Measurements from ENCODE around the gene HTR6.

The HTR6 gene

DNA sequence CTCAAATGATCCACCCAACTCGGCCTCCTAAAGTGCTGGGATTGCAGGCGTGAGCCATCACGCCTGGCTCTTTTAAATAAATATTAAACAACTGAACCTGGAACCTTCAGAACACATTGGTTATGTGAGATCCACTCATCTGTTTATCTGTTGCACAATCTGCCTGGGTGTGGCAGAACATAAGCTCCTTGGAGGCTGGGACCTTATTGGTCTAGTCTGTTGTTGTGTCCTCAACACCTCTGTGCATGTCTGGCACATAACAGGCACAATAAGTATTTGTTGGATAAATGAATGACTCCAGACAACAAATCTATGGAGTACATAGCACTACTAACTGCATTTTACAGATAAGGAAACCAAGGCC lies 24.7 kb upstream of the HTR6 start:
- no peak for DNase-seq

DNA sequence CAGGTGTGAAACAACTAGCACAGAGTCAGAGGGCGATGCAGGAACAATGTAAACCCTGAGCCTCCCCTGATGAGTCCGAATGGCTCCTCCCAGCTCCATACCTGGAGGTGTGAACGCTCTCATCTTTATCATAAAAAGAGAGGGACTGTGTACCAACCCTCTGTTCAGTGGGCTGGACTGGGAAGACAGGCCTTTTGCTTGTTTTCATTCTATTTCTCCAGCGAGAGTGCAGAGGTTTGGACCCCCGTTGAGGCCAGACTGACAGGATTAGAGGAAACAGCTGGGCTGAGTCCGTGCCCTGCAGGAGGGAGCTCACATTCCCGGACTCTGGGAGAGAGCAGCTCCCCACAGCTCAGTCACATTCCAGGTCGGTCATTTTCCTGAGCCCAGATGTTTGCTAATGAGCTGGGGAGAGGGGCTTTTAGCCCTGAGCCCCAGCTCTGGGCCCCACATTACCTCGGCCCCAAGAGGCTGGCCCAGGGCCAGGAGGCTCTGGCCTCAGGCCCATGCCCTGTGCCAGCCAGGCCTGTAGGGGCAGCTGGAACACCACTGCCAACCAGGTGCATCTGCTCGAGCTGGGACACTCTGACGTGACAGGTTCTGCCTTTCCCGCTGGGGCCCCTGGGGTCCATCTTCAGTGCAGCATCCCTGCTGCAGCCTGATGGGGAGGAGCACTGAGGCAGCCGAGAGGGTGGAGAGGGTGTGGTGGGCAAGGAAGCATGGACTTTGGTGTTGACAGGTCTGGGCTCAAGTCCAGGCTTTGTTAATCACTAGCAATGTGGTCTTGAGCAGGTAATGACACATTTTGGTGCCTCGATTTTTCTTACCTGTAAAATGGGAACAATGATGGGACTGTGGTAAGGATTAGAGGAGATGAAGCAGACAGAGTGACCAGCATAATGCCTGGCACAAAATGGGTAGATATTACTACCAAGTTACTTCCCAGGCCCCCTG lies 24.0 kb upstream of the HTR6 start:
- no peak for DNase-seq

DNA sequence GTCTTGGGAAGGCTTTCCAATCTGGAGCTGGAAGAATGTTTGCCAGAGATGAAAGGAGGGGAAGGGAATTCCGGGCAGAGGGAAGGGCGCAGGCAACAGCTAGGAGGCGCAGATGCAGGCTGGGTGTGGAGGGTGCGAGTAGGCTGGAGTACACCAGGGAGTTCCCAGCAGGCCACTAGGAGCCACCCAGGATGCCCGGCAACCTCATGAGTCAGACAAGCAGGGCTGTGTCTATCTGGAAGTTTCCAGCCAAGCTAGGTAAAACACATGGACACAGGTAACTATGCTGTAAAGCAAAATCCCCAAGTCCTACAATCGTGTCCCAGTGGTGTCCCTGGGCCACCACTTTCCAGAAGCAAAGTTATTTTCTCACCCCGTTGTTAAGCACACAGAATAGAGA lies 21.6 kb upstream of the HTR6 start:
- no peak for DNase-seq

DNA sequence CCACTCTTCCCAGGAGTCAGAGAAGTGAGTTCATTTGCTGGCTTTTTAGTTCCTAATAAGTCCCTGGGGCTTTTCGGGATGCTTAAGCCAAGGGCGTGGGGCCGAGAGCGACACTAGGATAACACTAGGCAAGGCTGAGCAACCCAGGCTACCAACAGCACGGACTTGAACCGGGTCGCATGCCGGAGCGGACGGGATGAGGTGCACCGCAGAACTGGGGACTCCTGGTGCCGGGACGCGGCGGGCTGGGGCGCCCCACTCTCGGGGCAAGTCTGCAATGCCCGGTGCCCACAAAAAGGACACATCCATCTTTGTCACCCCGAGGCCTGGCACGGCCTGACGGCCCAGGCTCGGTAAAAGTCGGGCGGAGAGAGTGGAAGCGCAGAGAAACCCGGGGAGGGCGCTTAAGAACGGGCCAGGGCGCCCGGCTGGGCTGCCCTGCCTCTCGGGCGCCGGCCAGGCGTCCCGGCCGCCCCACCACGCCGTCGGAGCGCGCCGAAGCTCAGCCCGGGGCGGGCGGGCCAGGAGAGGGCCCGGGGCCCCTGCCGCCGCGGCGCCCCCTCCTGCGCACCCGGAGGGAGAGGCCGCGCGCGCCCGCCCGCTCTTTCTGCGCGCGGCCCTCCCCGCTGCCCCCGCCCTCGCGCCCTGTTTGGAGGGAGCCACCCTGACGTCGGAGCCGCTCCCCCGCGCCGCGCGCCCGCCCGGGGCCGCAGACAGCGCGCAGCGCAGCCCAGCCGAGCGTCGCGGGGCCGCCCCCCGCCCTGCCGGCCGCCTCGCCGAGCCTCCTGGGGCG lies 20.9 kb upstream of the HTR6 start, which contains the start of gene NBL1:
Gene NBL1 (plus strand): TSS at position 710 of the 793 bp plus-strand sequence. CDS start 10,720 bp downstream, outside the sequence.
- peak; percentile 44 for DNase-seq

DNA sequence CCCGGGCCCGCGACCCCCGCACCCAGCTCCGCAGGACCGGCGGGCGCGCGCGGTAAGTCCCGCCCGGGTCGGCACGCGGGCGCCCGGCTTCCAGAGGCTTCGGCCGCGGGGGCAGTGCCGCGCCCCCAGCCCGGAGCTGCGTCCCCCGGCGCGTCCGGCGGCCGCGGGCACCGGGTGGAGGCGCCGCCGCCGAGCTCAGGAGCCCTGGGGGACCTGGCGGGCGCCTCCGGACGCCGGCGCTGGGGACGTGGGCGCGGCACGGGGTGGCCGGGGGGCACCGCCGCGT lies 20.3 kb upstream of the HTR6 start:
- no peak for DNase-seq

DNA sequence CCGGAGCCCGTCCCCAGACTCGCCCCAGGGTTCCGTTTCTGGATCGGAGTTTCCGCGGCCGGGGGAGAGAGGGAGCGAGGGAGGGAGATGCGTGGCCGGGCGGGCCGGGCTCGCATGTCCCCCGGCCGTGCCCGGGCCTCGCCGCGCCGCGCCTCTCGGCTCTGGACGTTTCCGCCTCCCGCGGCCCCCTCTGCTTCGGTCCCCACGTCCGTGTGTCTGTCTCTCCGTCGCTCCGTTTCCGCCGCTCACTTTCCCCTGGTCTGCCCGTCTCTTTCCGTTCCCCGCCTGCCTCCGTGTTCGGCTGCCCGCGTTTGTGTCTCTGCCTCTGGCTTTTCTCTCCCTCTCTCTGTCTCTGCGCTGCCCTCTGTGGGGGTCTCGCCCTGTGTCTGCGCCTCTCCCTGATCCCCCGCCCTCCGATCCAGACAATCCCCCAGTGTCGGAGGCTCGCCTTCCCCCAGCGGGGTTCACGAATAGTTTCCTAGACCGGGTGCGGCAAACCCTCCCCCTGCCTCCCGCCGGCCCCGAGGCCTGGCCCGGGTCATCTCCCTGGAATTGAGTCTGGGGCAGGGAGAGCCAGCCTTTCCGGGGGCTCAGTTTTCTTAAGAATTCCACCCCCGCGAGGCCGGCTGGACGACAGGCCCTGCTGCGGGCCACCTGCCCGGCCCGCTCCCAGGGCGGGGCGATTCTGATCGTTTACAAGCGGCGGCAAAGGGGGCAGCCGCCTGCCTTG lies 19.8 kb upstream of the HTR6 start:
- no peak for DNase-seq

DNA sequence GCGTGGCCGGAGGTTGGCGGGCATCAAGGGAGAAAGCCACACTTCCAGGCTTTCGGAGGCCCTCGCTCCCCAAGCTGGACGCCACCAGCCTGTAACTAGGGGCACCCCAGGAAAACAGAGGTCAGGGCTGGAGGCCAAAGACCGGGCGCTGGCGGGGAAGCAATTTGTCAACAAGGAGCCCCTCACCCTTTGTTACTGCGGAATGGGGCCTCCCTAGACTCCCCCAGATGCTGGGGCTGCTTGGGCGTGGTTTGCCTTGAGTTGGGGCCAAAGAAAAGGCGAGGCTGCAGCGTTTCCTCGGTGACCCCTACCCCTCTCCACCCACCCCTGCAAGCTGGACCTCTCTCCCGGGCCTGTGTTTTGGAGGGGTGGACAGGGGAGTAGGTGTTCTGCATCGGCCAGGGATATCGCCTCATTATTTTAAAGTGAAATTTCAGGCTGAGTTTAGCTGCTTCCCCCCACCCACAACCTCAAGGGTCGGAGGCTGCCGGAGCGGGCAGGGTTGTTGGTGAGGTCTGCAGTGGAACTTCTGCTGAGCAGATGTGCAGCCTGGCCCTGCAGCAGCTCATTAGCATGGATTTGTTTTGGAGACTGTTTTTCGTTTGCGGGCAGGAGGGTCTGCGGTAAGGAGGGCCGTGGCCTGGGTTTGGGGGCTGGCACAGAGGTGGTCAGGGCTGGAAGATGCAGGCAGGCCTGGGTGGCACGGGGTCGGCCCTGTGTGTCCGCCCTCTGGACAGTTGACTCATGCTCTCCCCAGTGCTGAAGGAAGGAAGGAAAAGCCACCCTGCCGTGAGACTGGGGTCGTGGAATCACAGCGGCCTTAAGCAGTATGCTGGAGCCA lies 19.0 kb upstream of the HTR6 start:
- no peak for DNase-seq

DNA sequence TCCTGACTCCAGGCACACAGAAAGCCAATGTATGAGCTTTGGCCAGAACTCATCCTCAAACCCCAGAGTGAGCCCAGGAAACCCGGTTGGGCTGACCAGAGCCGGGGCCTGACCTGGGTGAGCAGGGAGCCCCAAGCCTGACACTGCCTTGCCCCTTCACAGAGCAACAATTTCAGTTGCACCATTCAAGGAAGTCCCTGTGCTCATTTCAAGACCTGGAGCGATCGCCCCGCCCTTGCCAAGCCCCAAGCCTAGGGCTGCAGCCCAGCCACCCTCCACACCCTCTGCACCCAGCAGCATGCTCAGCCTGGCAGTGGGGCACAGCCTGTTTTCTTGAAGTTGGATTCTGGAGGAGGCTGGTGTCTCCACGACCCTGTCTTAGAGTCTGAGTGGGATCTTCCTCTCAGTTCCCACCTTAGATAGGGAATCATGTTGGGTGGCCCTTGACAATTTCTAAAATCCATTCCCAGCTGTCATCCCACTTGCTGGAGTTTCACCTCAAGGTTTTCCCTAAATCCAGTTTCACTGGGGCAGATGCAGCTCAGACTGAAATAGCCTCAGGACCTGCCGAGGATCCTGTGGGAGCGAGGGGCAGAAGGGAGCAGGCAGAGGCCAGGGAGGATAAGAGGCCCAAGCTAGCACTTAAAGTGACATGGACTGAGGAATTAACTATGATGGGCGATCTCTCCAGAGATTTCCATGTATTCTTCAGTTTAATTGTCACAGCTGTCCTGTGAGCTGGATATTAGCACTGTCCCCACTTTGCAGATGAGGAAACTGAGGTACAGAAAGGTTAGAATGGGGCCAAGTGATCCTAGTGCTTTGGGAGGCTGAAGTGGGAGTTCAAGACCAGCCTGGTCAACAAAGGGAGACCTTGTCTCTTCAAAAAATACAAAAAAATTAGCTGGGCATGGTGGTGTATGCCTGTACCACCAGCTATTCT lies 18.0 kb upstream of the HTR6 start:
- no peak for DNase-seq

DNA sequence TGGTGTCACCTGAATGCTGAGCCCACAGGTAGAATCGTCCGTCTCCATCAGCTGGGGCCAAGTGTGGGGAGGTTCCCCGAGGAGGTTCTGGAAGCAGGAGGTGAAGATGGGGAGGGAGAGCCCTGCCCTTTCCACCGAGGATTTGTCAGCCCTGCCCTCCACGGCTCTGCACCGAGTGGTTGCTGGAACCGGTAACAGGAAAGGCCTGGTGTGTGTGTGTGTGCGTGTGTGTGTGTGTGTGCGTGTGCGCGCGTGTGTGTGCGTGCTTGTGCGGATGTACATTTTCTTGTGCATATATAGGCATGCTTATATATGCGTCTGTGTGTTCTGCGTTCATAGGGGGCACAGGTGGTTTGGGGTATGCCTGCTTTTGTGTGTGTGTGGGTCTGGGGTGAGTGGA lies 17.0 kb upstream of the HTR6 start:
- no peak for DNase-seq

DNA sequence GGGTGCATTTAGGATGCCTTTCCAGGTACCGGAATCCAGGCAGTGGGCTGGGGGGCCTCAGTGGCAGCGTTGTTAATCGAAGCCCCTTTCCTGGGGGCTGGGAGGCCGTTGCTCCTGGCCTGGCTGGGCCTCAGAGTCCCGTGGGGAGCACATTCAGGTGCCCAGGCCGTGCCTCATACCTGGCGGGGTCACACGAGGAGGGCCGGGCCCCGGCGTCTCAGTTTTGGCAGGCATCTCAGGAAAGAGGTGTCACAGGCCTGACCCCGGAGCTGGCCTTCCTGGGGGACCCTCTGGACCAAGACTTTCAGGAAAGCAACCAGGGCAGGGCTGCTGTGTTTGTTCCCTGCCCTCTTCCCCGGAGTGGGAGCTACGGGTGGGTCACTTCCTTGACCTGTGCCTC lies 16.4 kb upstream of the HTR6 start:
- DNase-seq = no peak

DNA sequence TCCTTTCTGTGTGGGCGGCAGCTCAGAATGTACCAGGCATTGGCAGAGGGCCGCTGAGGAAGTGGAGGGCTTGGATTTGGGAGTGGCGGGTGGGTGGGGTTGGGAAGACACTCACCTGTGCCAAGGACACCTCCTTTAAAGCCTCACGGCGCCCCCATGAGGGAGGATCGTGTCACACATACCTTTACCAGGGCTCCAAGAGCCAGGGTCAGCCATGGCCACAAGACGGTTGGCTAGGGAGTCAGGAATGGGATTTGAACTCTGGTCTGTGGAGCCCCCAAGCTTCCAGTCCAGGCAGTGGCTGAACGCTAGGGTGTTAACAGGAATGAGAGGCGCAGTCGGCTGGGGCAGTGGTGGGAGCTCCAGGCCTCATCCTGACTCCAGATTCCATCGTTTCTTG lies 16.0 kb upstream of the HTR6 start:
- no peak for DNase-seq

DNA sequence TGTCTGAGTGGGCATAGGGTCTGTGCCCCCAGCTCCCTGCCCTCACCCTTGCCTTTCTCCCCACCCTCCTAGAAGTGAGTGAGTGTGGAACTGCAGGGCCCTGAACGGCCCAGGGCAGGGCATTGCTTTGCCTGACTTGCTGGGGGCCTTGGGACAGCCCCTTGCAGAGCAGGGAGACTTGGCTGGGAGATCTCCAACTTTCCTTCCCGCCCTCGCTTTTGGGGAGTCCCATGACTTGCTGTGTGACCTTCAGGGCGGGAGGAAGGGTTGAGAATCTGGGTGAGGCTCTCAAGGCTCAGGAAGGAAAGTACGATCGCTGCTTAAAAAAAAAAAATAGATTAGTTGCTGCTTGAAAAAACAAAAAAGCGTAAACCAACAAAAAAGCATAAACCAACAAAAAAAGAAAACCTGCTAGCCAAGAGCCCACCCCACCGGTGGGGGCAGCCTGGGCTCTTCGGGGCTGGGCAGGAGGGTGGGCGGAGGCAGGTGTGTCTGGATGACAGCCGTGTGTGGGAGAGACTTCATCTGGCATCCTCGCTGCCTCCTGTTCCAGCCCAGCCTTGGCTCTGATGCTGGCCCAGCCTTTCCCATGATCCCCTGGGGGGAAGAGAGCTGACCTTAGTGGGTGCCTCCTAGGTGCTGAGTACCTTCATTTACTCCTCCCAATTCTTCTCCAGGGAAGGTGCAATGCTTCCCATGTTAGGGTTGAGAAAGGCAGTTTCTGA lies 14.1 kb upstream of the HTR6 start:
- DNase-seq = no peak

DNA sequence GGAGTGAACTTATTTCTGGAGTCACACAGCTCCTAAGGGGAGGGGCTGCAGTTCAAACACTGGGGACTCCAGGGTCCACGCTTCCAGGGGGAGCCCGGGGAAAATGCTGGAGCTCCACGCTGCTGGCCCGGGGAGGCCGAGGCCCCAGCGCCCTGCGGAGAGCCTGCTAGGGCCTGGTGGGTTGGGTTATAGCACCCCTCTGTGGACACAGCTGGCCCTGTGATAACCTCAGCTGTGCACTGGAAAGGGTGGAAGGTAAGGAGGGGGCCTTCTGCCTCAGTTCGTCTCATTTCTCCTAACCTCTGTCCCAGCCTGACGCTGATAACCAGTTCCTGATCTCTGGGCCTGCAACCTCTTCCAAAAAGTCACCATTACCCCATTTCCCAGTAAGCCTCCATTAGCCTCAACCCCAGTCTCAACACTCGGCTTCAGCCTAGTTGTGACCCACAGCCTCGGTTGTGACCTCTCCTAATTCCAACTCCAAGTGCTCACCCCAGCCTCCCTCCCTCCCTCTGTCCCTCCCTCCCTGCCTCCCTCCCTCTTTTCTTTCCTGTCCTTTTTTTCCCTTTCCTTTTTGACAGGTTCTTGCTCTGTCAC lies 13.4 kb upstream of the HTR6 start:
- DNase-seq = no peak

DNA sequence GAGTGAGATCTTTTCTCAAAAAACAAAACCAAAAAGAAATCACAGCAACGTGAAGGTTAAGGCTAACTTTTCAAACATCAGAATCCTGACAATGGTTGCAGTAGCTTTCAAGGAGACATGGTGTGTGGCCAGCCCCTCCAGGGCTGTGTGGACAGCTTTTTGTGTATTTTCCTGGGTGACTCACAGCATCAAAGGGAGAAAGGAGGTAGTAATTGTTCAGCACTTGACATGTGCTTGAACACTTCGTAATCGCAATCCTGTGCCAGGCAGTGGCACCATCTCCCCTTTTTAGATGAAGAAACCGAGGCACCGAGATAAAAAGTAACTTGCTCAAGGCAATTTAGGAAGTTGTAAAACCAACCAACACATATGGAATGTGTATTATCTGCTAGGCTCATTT lies 10.3 kb upstream of the HTR6 start:
- DNase-seq = no peak

DNA sequence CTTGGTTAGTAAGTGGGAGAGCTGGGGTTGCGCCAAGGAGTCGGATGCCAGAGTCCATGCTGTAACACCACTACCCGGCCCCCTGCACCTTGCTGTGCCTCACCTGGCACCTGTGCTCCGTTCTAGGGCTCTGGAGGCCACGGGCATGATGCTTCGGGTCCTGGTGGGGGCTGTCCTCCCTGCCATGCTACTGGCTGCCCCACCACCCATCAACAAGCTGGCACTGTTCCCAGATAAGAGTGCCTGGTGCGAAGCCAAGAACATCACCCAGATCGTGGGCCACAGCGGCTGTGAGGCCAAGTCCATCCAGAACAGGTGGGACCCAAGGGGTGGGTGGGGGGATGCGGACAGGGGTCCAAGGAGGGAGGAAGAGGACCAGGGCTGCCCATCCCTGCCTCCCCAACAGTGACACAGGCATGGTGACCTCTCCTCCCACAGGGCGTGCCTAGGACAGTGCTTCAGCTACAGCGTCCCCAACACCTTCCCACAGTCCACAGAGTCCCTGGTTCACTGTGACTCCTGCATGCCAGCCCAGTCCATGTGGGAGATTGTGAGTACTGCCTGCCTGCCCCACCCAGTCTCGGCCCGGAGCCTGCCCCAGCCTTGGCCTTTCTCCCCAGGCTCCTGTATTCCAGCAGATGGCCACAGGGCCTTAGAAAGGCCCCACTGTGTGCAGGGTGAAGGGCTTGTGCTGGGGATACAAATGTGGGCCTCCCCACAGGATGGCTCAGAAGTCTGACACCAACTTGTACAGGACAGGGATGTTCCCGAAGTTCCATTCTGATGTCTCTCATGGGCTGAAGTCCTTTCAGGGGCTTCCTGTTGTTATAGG lies 9.6 kb upstream of the HTR6 start:
- no peak for DNase-seq

DNA sequence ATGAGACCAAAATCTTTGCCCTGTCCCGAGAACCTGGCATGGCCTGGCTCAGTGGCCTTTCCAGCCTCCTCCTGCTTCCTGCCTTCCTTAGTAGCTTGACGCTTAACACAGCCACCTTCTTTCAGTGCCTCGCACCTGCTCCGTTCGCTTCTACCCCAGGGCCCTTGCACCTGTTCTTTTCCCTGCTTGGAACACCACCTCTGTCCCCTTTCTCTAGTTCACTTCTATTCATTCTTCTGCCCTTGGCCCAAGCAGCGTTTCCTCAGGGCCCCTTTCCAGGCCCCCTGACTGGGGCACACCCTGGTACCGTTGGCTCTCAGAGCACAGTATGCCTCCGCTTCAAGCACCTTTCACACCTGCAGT lies 9.0 kb upstream of the HTR6 start:
- no peak for DNase-seq

DNA sequence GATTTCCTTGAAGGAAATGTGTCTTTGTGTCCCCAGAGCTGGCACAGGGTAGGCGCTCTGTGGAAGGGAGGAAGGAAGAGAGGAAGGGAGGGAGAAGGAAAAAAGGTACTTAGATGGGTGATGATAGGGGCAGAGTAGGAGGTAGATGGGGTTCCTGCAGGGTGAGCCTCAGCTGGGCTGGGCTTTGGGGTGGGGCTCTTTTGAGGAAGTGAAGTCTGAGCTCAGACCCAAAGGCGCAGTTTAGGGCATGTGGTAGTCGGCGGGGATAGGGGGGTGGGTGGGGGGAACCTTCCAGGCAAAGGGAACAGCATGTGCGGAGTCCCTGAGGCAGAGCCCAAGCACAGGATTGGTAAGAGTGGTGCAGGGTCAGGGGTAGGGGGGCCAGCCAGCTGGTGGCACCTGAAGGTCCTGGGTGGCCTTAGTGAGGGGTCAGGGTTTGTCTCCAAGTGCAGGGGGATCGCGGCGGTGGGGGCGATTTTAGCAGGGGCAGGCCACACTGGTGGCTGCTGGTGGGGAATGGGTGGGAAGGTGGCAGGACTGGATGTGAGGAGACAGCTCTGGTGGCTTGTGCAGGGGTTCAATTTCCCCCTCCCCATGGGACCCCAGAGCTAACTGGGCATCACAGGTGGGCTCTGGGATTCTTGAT lies 8.4 kb upstream of the HTR6 start:
- no peak for DNase-seq

DNA sequence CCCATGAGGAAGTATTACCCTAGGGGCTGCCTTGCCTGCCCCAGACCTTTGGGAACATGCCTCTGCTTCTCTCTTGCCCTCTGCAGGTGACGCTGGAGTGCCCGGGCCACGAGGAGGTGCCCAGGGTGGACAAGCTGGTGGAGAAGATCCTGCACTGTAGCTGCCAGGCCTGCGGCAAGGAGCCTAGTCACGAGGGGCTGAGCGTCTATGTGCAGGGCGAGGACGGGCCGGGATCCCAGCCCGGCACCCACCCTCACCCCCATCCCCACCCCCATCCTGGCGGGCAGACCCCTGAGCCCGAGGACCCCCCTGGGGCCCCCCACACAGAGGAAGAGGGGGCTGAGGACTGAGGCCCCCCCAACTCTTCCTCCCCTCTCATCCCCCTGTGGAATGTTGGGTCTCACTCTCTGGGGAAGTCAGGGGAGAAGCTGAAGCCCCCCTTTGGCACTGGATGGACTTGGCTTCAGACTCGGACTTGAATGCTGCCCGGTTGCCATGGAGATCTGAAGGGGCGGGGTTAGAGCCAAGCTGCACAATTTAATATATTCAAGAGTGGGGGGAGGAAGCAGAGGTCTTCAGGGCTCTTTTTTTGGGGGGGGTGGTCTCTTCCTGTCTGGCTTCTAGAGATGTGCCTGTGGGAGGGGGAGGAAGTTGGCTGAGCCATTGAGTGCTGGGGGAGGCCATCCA lies 7.8 kb upstream of the HTR6 start:
- no peak for DNase-seq
